Psoas muscle (tissue), 8 donors: ENCODE data around the gene RPS19BP1. TPM values are rescaled to one million over a fixed set of nuclear protein-coding genes. Genes with fewer than 3 reads are reported as not detected.

Experiments
- ATAC-seq, 4 donors: fragments of 200-7000 bp; cut with Tn5 transposase; one replicate each; pipeline ENCODE4 v1.9.1; 2020; ENCODE audit warnings: moderate library complexity in 3 of 4, mild to moderate bottlenecking in 2 of 4
- DNase-seq, 2 donors: peaks; one replicate each; pipeline ENCODE4 v3.0.0-alpha.2; 2020
- H3K27ac ChIP-seq: fragments of 200-600 bp; one replicate; pipeline ENCODE4 v1.8.0; 2022
- H3K27me3 ChIP-seq, 3 donors: fragments of 200-600 bp in 1 of 3; one replicate each; pipeline versions ENCODE4 v1.6.1 to v1.8.0; 2013 to 2022; ENCODE audit warnings: low read length in 2 of 3, mild to moderate bottlenecking in 2 of 3, moderate library complexity in 1 of 3; ENCODE audit not compliant: insufficient read depth in 3 of 3
- H3K36me3 ChIP-seq, 2 donors: fragments of 200-600 bp in 1 of 2; one replicate each; pipeline versions ENCODE4 v1.6.1 to v1.8.0; 2013 to 2022; ENCODE audit warnings: low read depth in 1 of 2, mild to moderate bottlenecking in 1 of 2, moderate library complexity in 1 of 2; ENCODE audit not compliant: insufficient read depth in 1 of 2
- H3K4me1 ChIP-seq: fragments of 200-600 bp; one replicate; pipeline ENCODE4 v1.8.0; 2022
- H3K4me3 ChIP-seq: fragments of 200-600 bp; one replicate; pipeline ENCODE4 v1.8.0; 2022; ENCODE audit warnings: mild to moderate bottlenecking
- H3K9me3 ChIP-seq: fragments of 200-600 bp; one replicate; pipeline ENCODE4 v1.8.0; 2022
- WGBS, 3 donors: extraction: QIAGEN DNeasy Blood & Tissue Kit; methylation state at CpG; one replicate each; pipeline versions ENCODE4 v1.1.6 to v1.1.7; 2013; 5-methylcytosine and 5-hydroxymethylcytosine counted together
- intact Hi-C, 2 donors: fragments of 100-400 bp; cut with DNase I; formaldehyde crosslinking; loops; one replicate each; pipeline versions ENCODE4 v1.11.0 to v1.14.2; 2022
- polyA plus RNA-seq, 3 donors: library from polyadenylated mRNA; stranded (reverse); fragments of 200-250 nt; gene quantifications; one replicate each; pipeline ENCODE4 v1.2.3, GENCODE V29; 2013
- total RNA-seq, 4 donors: library from RNA; stranded (reverse); fragmentation: NEBNext Ultra II Directional in 2 of 4; extraction: Animal tissue kit (Norgen Biotek cat#: 25700) in 2 of 4; gene quantifications; one replicate each; pipeline versions ENCODE4 v1.2.1 to v1.2.4, GENCODE V29; 2021 to 2023
- TF ChIP-seq, protein P1 (sequence below): fragments of 200-600 bp; IDR thresholded peaks from one replicate; pipeline ENCODE4 v1.8.0; 2022; ENCODE audit warnings: antibody characterized with exemption
- donor health status: healthy with polysubstance abuse.
- donor health status: DM: no; HTN: no; CAD: no; lungs with moderate emphysema.
- donor health status: Bipolar disorder and iron deficiency.
- donor health status: healthy.
- donor health status: DM: yes; HTN: yes; CAD: no.
- donor health status: DM: no; HTN: no; CAD: no.
- donor health status: DM: no; HTN: no; CAD: no.
- donor health status: DM: yes; HTN: yes; CAD: no.

RPS19BP1 gene
- total and polyA plus RNA-seq, 7 donors = 34.0 to 313 (median 52.6) TPM

DNA sequence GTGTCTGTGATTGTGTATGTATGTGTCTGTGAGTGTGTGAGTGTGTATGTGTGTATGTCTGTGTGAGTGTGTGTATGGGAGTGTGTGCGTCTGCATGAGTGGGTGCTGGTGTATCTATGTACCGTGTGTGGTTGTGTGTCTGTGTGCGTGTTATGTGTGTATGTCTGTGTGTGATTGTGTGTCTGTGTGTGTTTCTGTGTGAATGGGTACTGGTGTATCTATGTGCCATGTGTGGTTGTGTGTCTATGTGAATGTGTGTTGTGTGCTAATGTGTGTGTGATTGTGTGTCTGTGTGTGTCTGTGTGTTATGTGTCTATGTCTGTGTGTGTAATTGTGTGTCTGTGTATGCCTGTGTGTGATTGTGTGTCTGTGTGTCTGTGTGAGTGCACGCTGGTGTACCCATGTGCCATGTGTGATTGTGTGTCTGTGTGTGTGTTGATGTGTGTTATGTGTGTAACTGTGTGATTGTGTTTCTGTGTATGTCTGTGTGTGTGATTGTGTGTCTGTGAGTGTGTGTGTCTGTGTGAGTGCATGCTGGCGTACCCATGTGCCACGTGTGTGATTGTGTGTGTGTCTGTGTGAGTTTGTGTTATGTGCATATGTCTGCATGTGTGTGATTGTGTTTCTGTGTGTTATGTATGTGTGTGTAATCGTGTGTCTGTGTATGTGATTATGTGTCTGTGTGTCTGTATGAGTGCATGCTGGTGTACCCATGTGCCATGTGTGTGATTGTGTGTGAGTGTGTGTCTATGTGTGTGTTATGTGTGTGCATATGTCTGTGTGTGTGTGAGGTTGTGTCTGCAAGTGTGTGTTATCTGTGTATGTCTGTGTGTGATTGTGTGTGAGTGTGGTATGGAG is 31.3 kb upstream of the RPS19BP1 start:
- Histone ChIP-seq H3K9me3 (no peaks in the 10 kb centered on the region), H3K27ac (no peak overlapping the region), H3K36me3 (no peaks in the 10 kb centered on the region), H3K4me1 (no peaks in the 10 kb centered on the region), H3K27me3 (peaks cover 0 to 36% (median 12%) of the 10 kb centered on the region in 3 donors), H3K4me3 (no peak overlapping the region)
- no peak for DNase-seq
- ATAC-seq = no peak
- TF ChIP-seq, protein P1, sequence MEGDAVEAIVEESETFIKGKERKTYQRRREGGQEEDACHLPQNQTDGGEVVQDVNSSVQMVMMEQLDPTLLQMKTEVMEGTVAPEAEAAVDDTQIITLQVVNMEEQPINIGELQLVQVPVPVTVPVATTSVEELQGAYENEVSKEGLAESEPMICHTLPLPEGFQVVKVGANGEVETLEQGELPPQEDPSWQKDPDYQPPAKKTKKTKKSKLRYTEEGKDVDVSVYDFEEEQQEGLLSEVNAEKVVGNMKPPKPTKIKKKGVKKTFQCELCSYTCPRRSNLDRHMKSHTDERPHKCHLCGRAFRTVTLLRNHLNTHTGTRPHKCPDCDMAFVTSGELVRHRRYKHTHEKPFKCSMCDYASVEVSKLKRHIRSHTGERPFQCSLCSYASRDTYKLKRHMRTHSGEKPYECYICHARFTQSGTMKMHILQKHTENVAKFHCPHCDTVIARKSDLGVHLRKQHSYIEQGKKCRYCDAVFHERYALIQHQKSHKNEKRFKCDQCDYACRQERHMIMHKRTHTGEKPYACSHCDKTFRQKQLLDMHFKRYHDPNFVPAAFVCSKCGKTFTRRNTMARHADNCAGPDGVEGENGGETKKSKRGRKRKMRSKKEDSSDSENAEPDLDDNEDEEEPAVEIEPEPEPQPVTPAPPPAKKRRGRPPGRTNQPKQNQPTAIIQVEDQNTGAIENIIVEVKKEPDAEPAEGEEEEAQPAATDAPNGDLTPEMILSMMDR = no peak
- intact Hi-C loops = loop anchor here in 1 of 2 donors (10.0 kb wide), 1 partner anchor 251 kb away; no protein-coding TSS in a partner anchor
- WGBS, 3 donors = 83 to 92% (median 86%) methylated on average over 7 of the region's 7 CpGs

DNA sequence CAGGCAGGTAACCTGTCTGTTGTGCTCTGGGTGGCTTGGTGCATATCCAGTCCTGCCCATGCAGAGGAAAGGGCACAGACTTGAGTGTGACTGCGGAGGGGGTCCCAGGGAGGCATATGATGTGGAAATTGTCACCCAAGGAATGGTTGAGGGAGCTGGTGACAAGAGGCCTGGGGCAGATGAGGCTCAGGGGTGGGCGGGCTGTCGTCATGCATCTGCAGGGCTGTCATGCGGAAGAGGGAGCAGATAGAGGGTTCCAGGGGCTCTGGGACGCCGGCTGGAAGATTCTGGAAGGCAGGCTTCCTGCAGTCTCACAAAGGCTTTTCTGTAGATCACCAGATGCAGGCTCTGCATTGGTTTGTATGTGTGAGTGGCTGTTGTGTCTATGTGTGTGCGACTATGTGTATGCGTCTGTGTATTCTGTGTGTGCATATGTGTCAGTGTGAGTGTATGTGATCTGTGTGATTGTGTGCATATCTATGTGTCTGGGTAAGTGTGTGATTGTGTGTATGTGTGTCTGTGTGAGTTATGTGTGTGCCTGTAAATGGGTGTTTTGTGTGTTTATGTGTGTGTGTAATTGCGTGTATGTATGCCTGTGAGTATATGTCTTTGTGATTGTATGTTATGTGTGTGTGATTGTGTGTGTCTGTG is 30.4 kb upstream of the RPS19BP1 start:
- Histone ChIP-seq H3K27me3 (peaks cover 0 to 42% (median 14%) of the 10 kb centered on the region in 3 donors), H3K4me3 (no peak overlapping the region), H3K4me1 (peaks cover 3% of the 10 kb centered on the region), H3K9me3 (no peaks in the 10 kb centered on the region), H3K27ac (no peak overlapping the region), H3K36me3 (no peaks in the 10 kb centered on the region)
- TF ChIP-seq, protein P1 = no peak
- DNase-seq (no peak), ATAC-seq (no peak)
- 67 to 68% (median 68%) methylated on average over 9 of the region's 9 CpGs for WGBS, 3 donors
- intact Hi-C loops = loop anchor here in 1 of 2 donors (10.0 kb wide), 1 partner anchor 252 kb away; no protein-coding TSS in a partner anchor

DNA sequence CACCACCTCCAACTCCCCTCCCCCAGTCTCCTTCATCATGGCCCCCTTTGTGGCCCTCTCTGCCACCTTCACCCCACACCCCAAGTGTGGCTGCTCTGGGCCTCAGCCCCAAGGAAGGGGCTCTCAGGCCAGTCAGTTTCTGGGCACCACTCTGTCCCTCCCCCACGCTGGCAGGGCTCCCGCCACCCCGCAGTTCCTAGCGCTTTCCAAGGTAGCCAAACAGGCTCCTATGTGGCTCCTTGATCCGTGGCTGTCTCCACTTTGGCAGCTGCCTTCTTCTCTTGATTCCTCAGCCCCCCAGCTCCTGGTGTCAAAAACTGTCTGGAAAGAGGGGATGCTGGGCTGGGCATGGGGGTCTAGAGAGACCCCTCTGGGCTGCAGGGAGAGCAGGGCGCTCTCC is 27.6 kb upstream of the RPS19BP1 start:
- H3K4me3 ChIP-seq = no peak overlapping the region
- TF ChIP-seq, protein P1 = no peak
- H3K27ac ChIP-seq = no peak overlapping the region
- 46 to 52% (median 50%) methylated on average over 6 of the region's 6 CpGs for WGBS, 3 donors
- ATAC-seq = no peak
- H3K4me1 ChIP-seq = peaks cover 3% of the 10 kb centered on the region
- H3K27me3 ChIP-seq = peaks cover 0 to 65% (median 24%) of the 10 kb centered on the region in 3 donors
- DNase-seq = no peak
- intact Hi-C loops = loop anchor here in 1 of 2 donors (10.0 kb wide), 1 partner anchor 255 kb away; no protein-coding TSS in a partner anchor
- H3K36me3 ChIP-seq = no peaks in the 10 kb centered on the region
- no peaks in the 10 kb centered on the region for H3K9me3 ChIP-seq

DNA sequence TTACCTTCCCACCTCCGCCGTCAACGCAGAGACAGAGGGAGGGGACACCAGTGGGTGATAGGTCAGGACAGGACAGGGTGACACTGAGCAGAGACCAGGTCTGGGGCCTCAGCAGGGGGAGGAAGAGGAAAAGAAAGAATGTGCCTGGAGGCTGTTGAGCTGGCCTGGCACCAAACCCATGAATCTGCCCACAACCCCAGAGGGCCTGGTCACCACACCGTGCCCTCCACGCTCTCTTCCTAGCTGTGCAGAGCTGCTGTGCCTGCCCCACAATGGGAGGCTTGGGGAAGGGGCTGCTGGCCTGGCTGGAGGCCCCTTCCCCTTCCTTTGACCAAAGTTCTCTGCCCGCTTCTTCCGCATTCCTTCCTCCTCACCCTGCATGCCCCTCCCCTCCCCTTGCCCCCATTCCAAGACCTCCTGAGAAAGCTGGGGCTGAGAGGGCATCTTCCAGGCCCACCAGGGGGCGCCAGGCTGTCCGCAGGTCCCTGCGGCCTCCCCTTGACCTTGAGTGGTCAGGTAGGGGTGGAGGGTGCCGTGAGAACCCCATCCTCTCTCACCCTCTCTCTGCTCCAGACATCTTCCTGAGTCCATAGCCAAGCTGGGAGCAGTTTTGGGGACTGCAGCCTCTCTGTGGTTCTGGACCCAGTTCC is 27.0 kb upstream of the RPS19BP1 start:
- Histone ChIP-seq H3K4me3 (no peak overlapping the region), H3K27ac (no peak overlapping the region), H3K4me1 (peaks cover 3% of the 10 kb centered on the region), H3K36me3 (no peaks in the 10 kb centered on the region), H3K27me3 (peaks cover 0 to 65% (median 24%) of the 10 kb centered on the region in 3 donors), H3K9me3 (no peaks in the 10 kb centered on the region)
- ATAC-seq (peak in 1 of 4 donors; percentile 37), DNase-seq (no peak)
- intact Hi-C loops = loop anchor here in 1 of 2 donors (5.0 to 10.0 kb wide), 2 partner anchors 255 to 468 kb away; no protein-coding TSS in a partner anchor
- WGBS, 3 donors = 49 to 57% (median 52%) methylated on average over 9 to 11 of the region's 11 CpGs
- TF ChIP-seq, protein P1 = no peak
